Calu3 (cell line): ENCODE measurements around the gene TLK2. TPM values are rescaled to one million over a fixed set of nuclear protein-coding genes. Genes with fewer than 3 reads are reported as not detected.
"Not testable (repeated sequence)": the region's sequence is repeated elsewhere in the genome, so short reads cannot be mapped to it uniquely, and the experiment has no call there.

Experiments
- BruUV-seq: library from RNA; stranded (reverse); fragments of 400-500 nt; replicated peaks from 2 replicates; lab custom pipeline; 2021; lab: Mats Ljungman, UMichigan
- CTCF ChIA-PET: fragments of 300-600 bp; sonication (Branson Sonifier 250); formaldehyde crosslinking; loops from one replicate; lab custom pipeline; 2022; ENCODE audit warnings: antibody characterized with exemption; lab: Charles Lee
- DNase-seq: peaks from one replicate; pipeline ENCODE4 v3.0.0; 2022
- H3K27ac Mint-ChIP-seq: one replicate; pipeline ENCODE4 v1.8.0; 2022; ENCODE audit warnings: mixed read lengths; ENCODE audit not compliant: unreplicated experiment
- H3K27me3 Mint-ChIP-seq: one replicate; pipeline ENCODE4 v1.8.0; 2022; ENCODE audit warnings: mixed read lengths; ENCODE audit not compliant: unreplicated experiment
- H3K36me3 Mint-ChIP-seq: one replicate; pipeline ENCODE4 v1.8.0; 2022; ENCODE audit warnings: mild to moderate bottlenecking, moderate library complexity, mixed read lengths; ENCODE audit not compliant: insufficient read depth, unreplicated experiment
- H3K4me1 Mint-ChIP-seq: one replicate; pipeline ENCODE4 v1.8.0; 2022; ENCODE audit warnings: mild to moderate bottlenecking, low read depth, mixed read lengths; ENCODE audit not compliant: unreplicated experiment
- H3K4me3 Mint-ChIP-seq: one replicate; pipeline ENCODE4 v1.8.0; 2022; ENCODE audit warnings: mild to moderate bottlenecking, low read depth, moderate library complexity, mixed read lengths; ENCODE audit not compliant: unreplicated experiment
- H3K9me3 Mint-ChIP-seq: one replicate; pipeline ENCODE4 v1.8.0; 2022; ENCODE audit warnings: low read depth, mixed read lengths; ENCODE audit not compliant: unreplicated experiment
- intact Hi-C: fragments of 100-400 bp; cut with micrococcal nuclease; formaldehyde crosslinking; loops from one replicate; pipeline ENCODE4 v1.10.0; 2022; ENCODE audit not compliant: unreplicated experiment
- total RNA-seq: library from RNA; stranded (reverse); gene quantifications from 2 replicates; pipeline ENCODE4 v1.2.3, GENCODE V29; 2022
- TF ChIP-seq, protein P1 (sequence below): fragments of 200-600 bp; IDR thresholded peaks from one replicate; pipeline ENCODE4 v1.8.0; 2022; ENCODE audit warnings: antibody characterized with exemption; ENCODE audit not compliant: unreplicated experiment

The TLK2 gene
- total RNA-seq, 1 experiment from 2014 or later, result 26.3 TPM

DNA sequence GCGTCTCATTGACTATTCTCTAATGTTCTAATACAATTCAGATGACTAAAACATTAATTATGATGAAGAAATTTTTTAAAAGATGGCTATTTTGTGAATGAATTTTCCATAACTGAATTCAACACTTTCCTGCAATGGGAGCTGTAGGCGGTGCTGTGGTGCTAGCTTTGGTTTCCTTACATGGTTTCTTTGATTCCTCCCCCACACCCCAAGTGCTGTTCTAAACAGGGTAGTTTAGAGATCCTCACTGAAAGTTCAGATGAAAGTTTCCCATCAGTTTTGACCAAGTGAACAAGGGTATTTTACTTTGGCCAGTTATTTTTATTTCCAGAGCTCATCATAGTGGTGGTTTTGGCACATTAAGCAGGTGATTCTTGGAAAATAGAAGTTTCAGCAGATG lies 122.8 kb downstream of the TLK2 start:
- CTCF ChIA-PET, result no interaction called here
- no peak overlapping the region for H3K4me3 Mint-ChIP-seq
- no peaks in the 10 kb centered on the region for H3K36me3 Mint-ChIP-seq
- TF ChIP-seq, protein P1, sequence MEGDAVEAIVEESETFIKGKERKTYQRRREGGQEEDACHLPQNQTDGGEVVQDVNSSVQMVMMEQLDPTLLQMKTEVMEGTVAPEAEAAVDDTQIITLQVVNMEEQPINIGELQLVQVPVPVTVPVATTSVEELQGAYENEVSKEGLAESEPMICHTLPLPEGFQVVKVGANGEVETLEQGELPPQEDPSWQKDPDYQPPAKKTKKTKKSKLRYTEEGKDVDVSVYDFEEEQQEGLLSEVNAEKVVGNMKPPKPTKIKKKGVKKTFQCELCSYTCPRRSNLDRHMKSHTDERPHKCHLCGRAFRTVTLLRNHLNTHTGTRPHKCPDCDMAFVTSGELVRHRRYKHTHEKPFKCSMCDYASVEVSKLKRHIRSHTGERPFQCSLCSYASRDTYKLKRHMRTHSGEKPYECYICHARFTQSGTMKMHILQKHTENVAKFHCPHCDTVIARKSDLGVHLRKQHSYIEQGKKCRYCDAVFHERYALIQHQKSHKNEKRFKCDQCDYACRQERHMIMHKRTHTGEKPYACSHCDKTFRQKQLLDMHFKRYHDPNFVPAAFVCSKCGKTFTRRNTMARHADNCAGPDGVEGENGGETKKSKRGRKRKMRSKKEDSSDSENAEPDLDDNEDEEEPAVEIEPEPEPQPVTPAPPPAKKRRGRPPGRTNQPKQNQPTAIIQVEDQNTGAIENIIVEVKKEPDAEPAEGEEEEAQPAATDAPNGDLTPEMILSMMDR, result no peak
- no TSS peak for BruUV-seq
- H3K9me3 Mint-ChIP-seq, result no peaks in the 10 kb centered on the region
- no peaks in the 10 kb centered on the region for H3K27me3 Mint-ChIP-seq
- H3K27ac Mint-ChIP-seq, result no peak overlapping the region
- DNase-seq, result no peak
- intact Hi-C loops, result no loop called here
- no peaks in the 10 kb centered on the region for H3K4me1 Mint-ChIP-seq

DNA sequence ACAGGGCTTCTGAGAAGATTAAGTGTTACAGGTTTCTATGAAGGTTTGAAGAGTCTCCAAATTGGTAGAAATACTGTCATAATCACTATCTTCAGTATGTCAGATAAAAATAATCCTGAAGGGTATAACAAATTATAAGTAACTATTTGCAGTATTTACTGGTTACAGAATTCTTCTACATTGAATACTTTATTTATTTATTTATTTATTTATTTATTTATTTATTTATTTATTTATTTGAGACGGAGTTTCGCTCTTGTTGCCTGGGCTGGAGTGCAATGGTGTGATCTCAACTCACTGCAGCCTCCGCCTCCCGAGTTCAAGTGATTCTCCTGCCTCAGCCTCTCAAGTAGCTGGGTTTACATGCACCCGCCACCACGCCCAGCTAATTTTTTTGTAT lies 125.2 kb downstream of the TLK2 start:
- DNase-seq, CTCF ChIA-PET, H3K27ac Mint-ChIP-seq, BruUV-seq, intact Hi-C loops, H3K36me3 Mint-ChIP-seq, H3K4me1 Mint-ChIP-seq, H3K4me3 Mint-ChIP-seq, H3K9me3 Mint-ChIP-seq, H3K27me3 Mint-ChIP-seq: not testable (repeated sequence)

DNA sequence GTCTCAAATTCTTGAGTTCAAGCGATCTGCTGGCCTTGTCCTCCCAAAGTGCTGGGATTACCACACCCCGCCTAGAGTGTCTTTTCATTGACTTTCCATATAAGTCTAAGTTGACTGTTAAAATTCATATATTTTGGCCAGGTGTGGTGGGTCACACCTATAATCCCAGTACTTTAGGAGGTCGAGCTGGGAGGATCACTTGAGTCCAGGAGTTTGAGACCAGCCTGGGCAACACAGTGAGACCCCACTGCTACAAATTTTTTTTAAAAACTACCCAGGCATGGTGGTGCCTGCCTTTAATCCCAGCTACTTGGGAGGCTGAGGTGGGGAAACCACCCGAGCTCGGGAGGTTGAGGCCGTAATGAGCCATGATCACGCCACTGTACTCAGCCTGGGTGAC lies 127.0 kb downstream of the TLK2 start:
- Mint-ChIP-seq H3K4me1 (no peaks in the 10 kb centered on the region), H3K4me3 (no peak overlapping the region), H3K36me3 (no peaks in the 10 kb centered on the region), H3K27ac (no peak overlapping the region), H3K9me3 (no peaks in the 10 kb centered on the region), H3K27me3 (no peaks in the 10 kb centered on the region)
- intact Hi-C loops, result no loop called here
- TF ChIP-seq, protein P1, result no peak
- no peak for DNase-seq
- no TSS peak for BruUV-seq
- CTCF ChIA-PET, result no interaction called here

DNA sequence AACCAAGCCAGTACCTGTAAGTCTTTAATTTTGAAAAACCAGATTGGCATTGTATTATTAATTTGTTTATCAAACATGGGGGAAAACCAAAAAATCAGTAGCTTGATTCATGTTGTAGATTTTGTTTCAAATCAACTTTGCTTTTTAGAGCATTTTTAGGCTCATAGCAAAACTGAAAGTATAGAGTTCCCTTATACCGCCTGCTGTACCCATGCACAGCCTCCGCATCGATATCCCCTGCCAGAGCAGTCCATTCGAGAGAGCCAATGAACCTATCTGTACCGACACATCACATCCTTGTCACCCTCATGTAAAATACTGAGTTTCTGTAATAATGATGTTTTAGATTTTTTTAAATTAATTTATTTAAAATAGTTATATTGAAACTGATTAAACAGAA lies 132.7 kb downstream of the TLK2 start:
- Mint-ChIP-seq H3K36me3 (no peaks in the 10 kb centered on the region), H3K4me3 (no peak overlapping the region), H3K4me1 (no peaks in the 10 kb centered on the region), H3K27me3 (no peaks in the 10 kb centered on the region), H3K9me3 (no peaks in the 10 kb centered on the region), H3K27ac (no peak overlapping the region)
- intact Hi-C loops, result no loop called here
- no peak for DNase-seq
- BruUV-seq, result no TSS peak
- CTCF ChIA-PET, result no interaction called here
- TF ChIP-seq, protein P1, result no peak

DNA sequence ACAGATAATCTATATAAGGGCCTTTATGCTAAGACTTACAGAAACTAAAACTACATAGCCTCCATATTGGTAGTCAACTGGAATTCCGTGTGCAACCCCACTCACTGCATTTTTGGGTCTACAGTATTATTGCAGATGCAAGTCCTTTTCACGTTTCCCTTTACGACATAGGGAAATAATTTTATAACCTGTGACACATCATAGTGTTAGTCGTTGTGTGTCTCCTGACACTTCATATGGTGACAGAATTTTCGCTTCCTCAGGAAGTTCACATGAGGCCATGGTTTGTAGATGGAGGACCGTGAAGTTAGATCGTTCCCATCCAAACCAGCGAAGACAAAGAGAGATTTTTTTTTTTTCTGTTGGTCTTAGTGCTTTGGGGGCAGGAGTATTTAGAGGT lies 133.1 kb downstream of the TLK2 start:
- no peak for DNase-seq
- CTCF ChIA-PET, result no interaction called here
- no peak overlapping the region for H3K4me3 Mint-ChIP-seq
- no peaks in the 10 kb centered on the region for H3K9me3 Mint-ChIP-seq
- no peak overlapping the region for H3K27ac Mint-ChIP-seq
- TF ChIP-seq, protein P1, result no peak
- no peaks in the 10 kb centered on the region for H3K27me3 Mint-ChIP-seq
- no TSS peak for BruUV-seq
- H3K4me1 Mint-ChIP-seq, result no peaks in the 10 kb centered on the region
- intact Hi-C loops, result no loop called here
- H3K36me3 Mint-ChIP-seq, result no peaks in the 10 kb centered on the region

DNA sequence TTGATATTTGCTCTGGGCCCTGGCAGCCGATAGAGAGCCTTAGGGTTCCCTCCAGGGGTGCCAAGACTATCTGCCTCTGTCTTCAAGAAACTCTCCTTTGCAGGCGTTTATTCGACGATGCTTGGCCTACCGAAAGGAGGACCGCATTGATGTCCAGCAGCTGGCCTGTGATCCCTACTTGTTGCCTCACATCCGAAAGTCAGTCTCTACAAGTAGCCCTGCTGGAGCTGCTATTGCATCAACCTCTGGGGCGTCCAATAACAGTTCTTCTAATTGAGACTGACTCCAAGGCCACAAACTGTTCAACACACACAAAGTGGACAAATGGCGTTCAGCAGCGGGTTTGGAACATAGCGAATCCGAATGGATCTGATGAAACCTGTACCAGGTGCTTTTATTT lies 133.7 kb downstream of the TLK2 start:
- BruUV-seq, H3K27ac Mint-ChIP-seq, H3K4me1 Mint-ChIP-seq, H3K4me3 Mint-ChIP-seq, DNase-seq, H3K27me3 Mint-ChIP-seq, CTCF ChIA-PET, H3K9me3 Mint-ChIP-seq, H3K36me3 Mint-ChIP-seq, intact Hi-C loops: not testable (repeated sequence)

DNA sequence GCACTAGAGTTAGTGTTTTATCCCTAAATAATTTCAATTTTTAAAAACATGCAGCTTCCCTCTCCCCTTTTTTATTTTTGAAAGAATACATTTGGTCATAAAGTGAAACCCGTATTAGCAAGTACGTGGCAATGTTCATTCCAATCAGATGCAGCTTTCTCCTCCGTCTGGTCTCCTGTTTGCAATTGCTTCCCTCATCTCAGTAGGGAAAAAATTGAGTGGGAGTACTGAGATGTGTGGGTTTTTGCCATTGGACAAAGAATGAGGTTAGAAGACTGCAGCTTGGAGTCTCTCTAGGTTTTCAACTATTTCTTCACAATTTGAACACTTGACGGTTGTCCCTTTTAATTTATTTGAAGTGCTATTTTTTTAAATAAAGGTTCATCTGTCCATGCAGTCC lies 134.5 kb downstream of the TLK2 start:
- CTCF ChIA-PET, H3K4me1 Mint-ChIP-seq, DNase-seq, H3K27me3 Mint-ChIP-seq, BruUV-seq, H3K9me3 Mint-ChIP-seq, intact Hi-C loops, H3K27ac Mint-ChIP-seq, H3K4me3 Mint-ChIP-seq: not testable (repeated sequence)
- peaks cover 12% of the 10 kb centered on the region for H3K36me3 Mint-ChIP-seq
